ENCODE data around the gene MOCOS. TPM values are rescaled to one million over a fixed set of nuclear protein-coding genes. Genes with fewer than 3 reads are reported as not detected.

Gene MOCOS
- total and polyA plus RNA-seq, 4 donors = 1.9 to 27.0 (median 17.0) TPM

DNA sequence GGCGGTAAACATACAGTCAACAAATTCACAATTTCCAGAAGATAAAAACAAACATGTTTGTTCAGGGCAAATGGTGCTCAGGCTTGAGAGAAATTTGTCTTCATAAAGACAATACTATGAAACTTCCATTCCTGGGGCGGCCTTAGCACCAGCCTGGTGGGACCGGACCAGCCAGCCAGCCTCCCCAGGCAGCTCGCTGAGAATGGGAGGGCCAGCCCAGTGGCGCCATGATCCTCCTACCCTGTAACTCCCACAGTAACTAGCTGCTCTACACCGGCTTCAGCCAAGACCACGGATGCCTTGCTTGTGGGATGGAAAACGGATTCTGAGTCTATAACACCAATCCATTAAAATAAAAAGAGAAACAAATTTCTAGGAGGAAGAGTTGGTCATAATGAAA lies 86.0 kb downstream of the MOCOS start:
- Histone ChIP-seq H3K27ac (ENCODE audit: low read depth in 1 of 2, low read length in 2 of 2) (no peak overlapping the region), H3K36me3 (ENCODE audit: control insufficient read depth in 4 of 4, insufficient read depth in 3 of 4, low read depth in 1 of 4, low read length in 3 of 4) (peaks cover 4 to 18% (median 6%) of the 10 kb centered on the region in 4 donors), H3K4me3 (ENCODE audit: low read depth in 1 of 3, low read length in 3 of 3) (no peak overlapping the region), H3K9me3 (ENCODE audit: control insufficient read depth in 4 of 4, low read length in 3 of 4) (no peaks in the 10 kb centered on the region), H3K4me1 (ENCODE audit: control insufficient read depth in 4 of 4, insufficient read depth in 4 of 4, low read length in 3 of 4) (no peaks in the 10 kb centered on the region), H3K27me3 (ENCODE audit: control insufficient read depth in 4 of 4, insufficient read depth in 4 of 4, low read length in 3 of 4) (no peaks in the 10 kb centered on the region), H3K9ac (ENCODE audit: low read depth in 1 of 2, low read length in 2 of 2) (no peak overlapping the region)
- no peak for DNase-seq (ENCODE audit: low spot score)
- WGBS = 95% methylated on average over 8 of the region's 8 CpGs
- TF ChIP-seq JUND (IDR thresholded peaks at IDR 0.05) (no peak), HNF4A (conservative IDR thresholded peaks at IDR 0.05) (no peak), EGR1 (IDR thresholded peaks at IDR 0.05; ENCODE audit: low read depth in 2 of 2) (no peak), SP1 (IDR thresholded peaks at IDR 0.05) (no peak), ATF3 (IDR thresholded peaks at IDR 0.05) (no peak), TAF1 (conservative IDR thresholded peaks at IDR 0.05) (no peak)
- TF ChIP-seq, protein P1, sequence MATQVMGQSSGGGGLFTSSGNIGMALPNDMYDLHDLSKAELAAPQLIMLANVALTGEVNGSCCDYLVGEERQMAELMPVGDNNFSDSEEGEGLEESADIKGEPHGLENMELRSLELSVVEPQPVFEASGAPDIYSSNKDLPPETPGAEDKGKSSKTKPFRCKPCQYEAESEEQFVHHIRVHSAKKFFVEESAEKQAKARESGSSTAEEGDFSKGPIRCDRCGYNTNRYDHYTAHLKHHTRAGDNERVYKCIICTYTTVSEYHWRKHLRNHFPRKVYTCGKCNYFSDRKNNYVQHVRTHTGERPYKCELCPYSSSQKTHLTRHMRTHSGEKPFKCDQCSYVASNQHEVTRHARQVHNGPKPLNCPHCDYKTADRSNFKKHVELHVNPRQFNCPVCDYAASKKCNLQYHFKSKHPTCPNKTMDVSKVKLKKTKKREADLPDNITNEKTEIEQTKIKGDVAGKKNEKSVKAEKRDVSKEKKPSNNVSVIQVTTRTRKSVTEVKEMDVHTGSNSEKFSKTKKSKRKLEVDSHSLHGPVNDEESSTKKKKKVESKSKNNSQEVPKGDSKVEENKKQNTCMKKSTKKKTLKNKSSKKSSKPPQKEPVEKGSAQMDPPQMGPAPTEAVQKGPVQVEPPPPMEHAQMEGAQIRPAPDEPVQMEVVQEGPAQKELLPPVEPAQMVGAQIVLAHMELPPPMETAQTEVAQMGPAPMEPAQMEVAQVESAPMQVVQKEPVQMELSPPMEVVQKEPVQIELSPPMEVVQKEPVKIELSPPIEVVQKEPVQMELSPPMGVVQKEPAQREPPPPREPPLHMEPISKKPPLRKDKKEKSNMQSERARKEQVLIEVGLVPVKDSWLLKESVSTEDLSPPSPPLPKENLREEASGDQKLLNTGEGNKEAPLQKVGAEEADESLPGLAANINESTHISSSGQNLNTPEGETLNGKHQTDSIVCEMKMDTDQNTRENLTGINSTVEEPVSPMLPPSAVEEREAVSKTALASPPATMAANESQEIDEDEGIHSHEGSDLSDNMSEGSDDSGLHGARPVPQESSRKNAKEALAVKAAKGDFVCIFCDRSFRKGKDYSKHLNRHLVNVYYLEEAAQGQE (IDR thresholded peaks at IDR 0.05) = no peak

DNA sequence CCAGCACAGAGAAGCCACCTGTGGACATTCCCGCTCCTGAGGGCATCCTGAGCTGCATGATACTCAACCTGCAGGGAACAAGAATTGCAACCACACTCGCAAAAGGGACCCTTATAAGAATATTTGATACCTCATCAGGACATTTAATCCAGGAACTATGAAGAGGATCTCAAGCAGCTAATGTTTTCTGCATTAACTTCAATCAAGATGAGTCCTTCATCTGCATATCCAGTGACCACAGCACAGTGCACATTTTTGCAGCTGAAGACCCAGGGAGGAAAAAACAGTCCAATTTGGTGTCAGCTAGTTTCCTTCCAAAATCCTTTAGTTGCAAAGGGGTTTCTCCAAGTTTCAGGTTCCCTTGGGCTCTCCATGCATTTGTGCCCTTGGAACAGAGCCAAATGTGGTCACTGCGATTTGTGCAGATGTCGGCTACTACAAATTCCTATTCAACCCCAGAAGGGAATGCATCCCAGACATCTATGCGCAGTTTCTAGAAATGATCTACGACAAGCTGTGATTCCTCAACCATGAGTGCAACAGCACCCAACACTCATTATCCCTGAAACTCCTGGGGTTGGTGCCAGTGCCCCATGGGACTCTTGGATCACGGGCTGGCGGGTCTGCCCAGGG lies 86.9 kb downstream of the MOCOS start:
- WGBS = 95% methylated on average over 8 of the region's 8 CpGs
- H3K4me1 ChIP-seq (ENCODE audit: control insufficient read depth in 4 of 4, insufficient read depth in 4 of 4, low read length in 3 of 4) = no peaks in the 10 kb centered on the region
- TF ChIP-seq, protein P1 (IDR thresholded peaks at IDR 0.05) = no peak
- TF ChIP-seq FOXA1 (IDR thresholded peaks at IDR 0.05) (no peak), YY1 (IDR thresholded peaks at IDR 0.05) (no peak), HNF4G (IDR thresholded peaks at IDR 0.05) (no peak), ATF3 (IDR thresholded peaks at IDR 0.05) (no peak), SP1 (IDR thresholded peaks at IDR 0.05) (no peak), HNF4A (conservative IDR thresholded peaks at IDR 0.05) (no peak), NR2F2 (IDR thresholded peaks at IDR 0.05) (no peak), ZBTB33 (IDR thresholded peaks at IDR 0.05) (no peak), FOXA2 (IDR thresholded peaks at IDR 0.05) (no peak), GABPA (IDR thresholded peaks at IDR 0.05 in 1 of 2, conservative IDR thresholded peaks at IDR 0.05 in 1 of 2) (no peak), RAD21 (IDR thresholded peaks at IDR 0.05) (no peak), JUND (IDR thresholded peaks at IDR 0.05) (no peak), EGR1 (IDR thresholded peaks at IDR 0.05; ENCODE audit: low read depth in 2 of 2) (no peak), TAF1 (conservative IDR thresholded peaks at IDR 0.05) (no peak), RXRA (IDR thresholded peaks at IDR 0.05) (no peak)
- TF ChIP-seq, protein P2, sequence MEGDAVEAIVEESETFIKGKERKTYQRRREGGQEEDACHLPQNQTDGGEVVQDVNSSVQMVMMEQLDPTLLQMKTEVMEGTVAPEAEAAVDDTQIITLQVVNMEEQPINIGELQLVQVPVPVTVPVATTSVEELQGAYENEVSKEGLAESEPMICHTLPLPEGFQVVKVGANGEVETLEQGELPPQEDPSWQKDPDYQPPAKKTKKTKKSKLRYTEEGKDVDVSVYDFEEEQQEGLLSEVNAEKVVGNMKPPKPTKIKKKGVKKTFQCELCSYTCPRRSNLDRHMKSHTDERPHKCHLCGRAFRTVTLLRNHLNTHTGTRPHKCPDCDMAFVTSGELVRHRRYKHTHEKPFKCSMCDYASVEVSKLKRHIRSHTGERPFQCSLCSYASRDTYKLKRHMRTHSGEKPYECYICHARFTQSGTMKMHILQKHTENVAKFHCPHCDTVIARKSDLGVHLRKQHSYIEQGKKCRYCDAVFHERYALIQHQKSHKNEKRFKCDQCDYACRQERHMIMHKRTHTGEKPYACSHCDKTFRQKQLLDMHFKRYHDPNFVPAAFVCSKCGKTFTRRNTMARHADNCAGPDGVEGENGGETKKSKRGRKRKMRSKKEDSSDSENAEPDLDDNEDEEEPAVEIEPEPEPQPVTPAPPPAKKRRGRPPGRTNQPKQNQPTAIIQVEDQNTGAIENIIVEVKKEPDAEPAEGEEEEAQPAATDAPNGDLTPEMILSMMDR (IDR thresholded peaks at IDR 0.05; ENCODE audit: low read depth, low read length, missing input control) = no peak
- TF ChIP-seq, protein P3, sequence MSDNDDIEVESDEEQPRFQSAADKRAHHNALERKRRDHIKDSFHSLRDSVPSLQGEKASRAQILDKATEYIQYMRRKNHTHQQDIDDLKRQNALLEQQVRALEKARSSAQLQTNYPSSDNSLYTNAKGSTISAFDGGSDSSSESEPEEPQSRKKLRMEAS (IDR thresholded peaks at IDR 0.05) = no peak
- no peak overlapping the region for H3K4me3 ChIP-seq (ENCODE audit: low read depth in 1 of 3, low read length in 3 of 3)
- H3K27me3 ChIP-seq (ENCODE audit: control insufficient read depth in 4 of 4, insufficient read depth in 4 of 4, low read length in 3 of 4) = no peaks in the 10 kb centered on the region
- no peaks in the 10 kb centered on the region for H3K9me3 ChIP-seq (ENCODE audit: control insufficient read depth in 4 of 4, low read length in 3 of 4)
- H3K36me3 ChIP-seq (ENCODE audit: control insufficient read depth in 4 of 4, insufficient read depth in 3 of 4, low read depth in 1 of 4, low read length in 3 of 4) = peaks cover under 1 to 10% (median 4%) of the 10 kb centered on the region in 4 donors
- H3K27ac ChIP-seq (ENCODE audit: low read depth in 1 of 2, low read length in 2 of 2) = no peak overlapping the region
- no peak for DNase-seq (ENCODE audit: low spot score)
- H3K9ac ChIP-seq (ENCODE audit: low read depth in 1 of 2, low read length in 2 of 2) = no peak overlapping the region

All from liver (tissue), 9 donors.